ENCODE results near the gene CYTH4.

The CYTH4 gene

DNA sequence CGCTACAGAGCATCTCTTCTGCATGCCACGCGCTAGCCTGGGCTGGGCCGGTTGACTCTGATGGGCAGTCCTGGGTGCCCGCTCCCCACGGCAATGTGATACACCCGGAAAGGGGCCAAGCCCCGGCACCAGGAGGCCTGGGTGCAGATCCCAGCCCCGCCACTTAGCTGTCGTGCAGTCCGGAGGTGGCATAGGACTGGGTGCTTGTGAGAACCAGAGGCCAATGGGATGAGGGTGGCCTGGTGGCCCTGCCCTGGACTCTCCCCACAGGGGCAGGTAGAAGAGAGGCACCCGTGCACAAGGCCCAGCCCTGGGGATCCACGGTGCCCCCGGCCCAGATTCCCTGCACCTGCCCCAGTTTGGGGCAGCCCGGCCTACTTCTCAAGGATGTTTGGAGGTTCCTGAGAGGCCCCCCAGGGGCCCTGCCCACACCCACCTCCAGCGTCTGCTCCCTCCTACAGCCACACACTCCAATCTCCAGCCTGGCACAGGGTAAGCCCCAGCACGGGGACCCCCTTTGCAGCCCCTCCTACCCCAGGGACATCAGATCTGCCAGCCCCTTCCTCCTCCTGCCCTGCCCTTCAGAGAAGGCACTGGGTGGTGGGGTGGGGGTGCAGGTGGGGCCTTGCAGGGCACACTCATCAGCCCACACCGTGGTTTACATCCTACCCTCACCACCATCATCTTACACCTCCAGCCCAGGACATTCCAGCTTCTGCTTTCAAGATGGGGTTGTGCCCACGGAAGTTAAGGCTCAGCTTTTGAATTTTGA is 66.9 kb downstream of the CYTH4 start:
- Histone ChIP-seq H3K4me3 (ENCODE audit: insufficient read length, low read depth) (no peak overlapping the region), H3K4me1 (ENCODE audit: insufficient read depth, insufficient read length) (peaks cover 3% of the 10 kb centered on the region), H3K9me3 (ENCODE audit: insufficient read depth, low read length) (no peaks in the 10 kb centered on the region), H3K27me3 (ENCODE audit: insufficient read depth, insufficient read length) (no peaks in the 10 kb centered on the region), H3K36me3 (ENCODE audit: insufficient read depth, insufficient read length, low read length) (no peaks in the 10 kb centered on the region), H3K9ac (ENCODE audit: insufficient read length, low read depth) (no peak overlapping the region)
- TF ChIP-seq ZNF274 (IDR thresholded peaks at IDR 0.05; ENCODE audit: low read depth, low read length) (no peak), SUZ12 (IDR thresholded peaks at IDR 0.05; ENCODE audit: extremely low read depth, insufficient read depth, insufficient read length) (no peak), YY1 (IDR thresholded peaks at IDR 0.05; ENCODE audit: insufficient read depth, insufficient read length) (no peak)
- no peak for DNase-seq (ENCODE audit: low read depth, low spot score)

DNA sequence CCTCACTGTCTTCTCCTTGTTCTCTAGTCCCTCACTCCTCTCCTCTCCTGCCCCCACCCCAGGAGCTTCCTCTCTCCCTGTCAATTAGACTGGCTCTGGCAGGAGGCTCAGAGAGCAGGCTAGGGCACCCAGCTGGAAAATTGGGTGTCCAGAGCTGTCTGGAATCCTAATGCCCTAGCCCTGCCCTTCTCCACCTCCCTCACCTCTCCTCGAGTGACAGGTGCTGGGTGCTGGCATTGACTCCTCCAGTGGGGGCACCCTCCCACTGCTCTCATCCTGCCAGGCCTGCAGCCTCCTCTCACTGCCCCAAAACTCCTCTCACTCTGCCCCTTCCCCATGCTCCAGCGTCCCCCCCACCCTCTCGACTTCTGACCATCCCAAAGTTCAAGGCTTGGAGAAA is 68.9 kb downstream of the CYTH4 start:
- Histone ChIP-seq H3K4me3 (ENCODE audit: insufficient read length, low read depth) (no peak overlapping the region), H3K4me1 (ENCODE audit: insufficient read depth, insufficient read length) (no peaks in the 10 kb centered on the region), H3K9ac (ENCODE audit: insufficient read length, low read depth) (no peak overlapping the region), H3K9me3 (ENCODE audit: insufficient read depth, low read length) (no peaks in the 10 kb centered on the region), H3K27me3 (ENCODE audit: insufficient read depth, insufficient read length) (no peaks in the 10 kb centered on the region), H3K36me3 (ENCODE audit: insufficient read depth, insufficient read length, low read length) (no peaks in the 10 kb centered on the region)
- DNase-seq (ENCODE audit: low read depth, low spot score): no peak
- TF ChIP-seq SUZ12 (IDR thresholded peaks at IDR 0.05; ENCODE audit: extremely low read depth, insufficient read depth, insufficient read length) (no peak), ZNF274 (IDR thresholded peaks at IDR 0.05; ENCODE audit: low read depth, low read length) (no peak), YY1 (IDR thresholded peaks at IDR 0.05; ENCODE audit: insufficient read depth, insufficient read length) (no peak)

DNA sequence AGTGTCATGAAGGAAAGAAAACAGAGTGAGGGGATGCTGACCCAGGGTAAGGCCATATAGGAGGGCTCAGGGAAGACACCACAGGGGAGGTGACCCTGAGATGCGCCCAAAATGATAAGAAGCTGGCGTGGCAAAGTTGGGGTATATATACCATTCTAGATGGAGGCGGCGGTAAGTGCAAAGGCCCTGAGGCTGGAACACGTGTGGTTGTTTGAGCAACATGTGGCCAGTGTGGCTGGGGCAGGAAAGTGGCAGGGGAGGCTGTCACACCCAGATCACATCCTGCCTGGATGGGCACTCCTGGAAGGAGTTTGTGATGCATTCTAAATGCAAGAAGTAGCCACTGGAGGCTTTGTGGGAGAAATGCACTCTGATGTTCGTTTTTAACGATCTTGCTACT is 70.2 kb downstream of the CYTH4 start:
- TF ChIP-seq YY1 (IDR thresholded peaks at IDR 0.05; ENCODE audit: insufficient read depth, insufficient read length) (no peak), SUZ12 (IDR thresholded peaks at IDR 0.05; ENCODE audit: extremely low read depth, insufficient read depth, insufficient read length) (no peak), ZNF274 (IDR thresholded peaks at IDR 0.05; ENCODE audit: low read depth, low read length) (no peak)
- Histone ChIP-seq H3K27me3 (ENCODE audit: insufficient read depth, insufficient read length) (no peaks in the 10 kb centered on the region), H3K9me3 (ENCODE audit: insufficient read depth, low read length) (no peaks in the 10 kb centered on the region), H3K4me1 (ENCODE audit: insufficient read depth, insufficient read length) (no peaks in the 10 kb centered on the region), H3K4me3 (ENCODE audit: insufficient read length, low read depth) (no peak overlapping the region), H3K9ac (ENCODE audit: insufficient read length, low read depth) (no peak overlapping the region), H3K36me3 (ENCODE audit: insufficient read depth, insufficient read length, low read length) (no peaks in the 10 kb centered on the region)
- no peak for DNase-seq (ENCODE audit: low read depth, low spot score)

DNA sequence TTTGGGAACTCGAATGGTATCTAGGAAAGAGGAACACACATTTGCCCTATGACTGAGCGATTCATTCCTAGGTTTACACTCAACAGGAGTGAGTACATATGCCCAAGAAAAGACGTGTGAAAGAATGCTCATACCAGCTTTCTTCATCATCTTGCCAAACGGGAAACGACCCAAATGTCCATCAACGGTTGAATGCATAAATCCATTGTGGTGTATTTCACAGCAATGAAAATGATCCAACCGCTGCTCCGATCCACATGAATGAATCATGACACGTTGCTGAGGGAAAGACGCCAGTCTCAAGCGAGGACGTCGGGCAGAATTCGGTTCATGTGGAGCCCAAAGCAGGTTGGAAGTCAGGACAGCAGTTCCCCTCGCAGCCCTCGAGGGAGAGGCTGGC is 71.5 kb downstream of the CYTH4 start:
- DNase-seq (ENCODE audit: low read depth, low spot score): no peak
- TF ChIP-seq ZNF274 (IDR thresholded peaks at IDR 0.05; ENCODE audit: low read depth, low read length): no peak
- no peak for TF ChIP-seq SUZ12 (IDR thresholded peaks at IDR 0.05; ENCODE audit: extremely low read depth, insufficient read depth, insufficient read length)
- no peak for TF ChIP-seq YY1 (IDR thresholded peaks at IDR 0.05; ENCODE audit: insufficient read depth, insufficient read length)
- Histone ChIP-seq H3K27me3 (ENCODE audit: insufficient read depth, insufficient read length) (no peaks in the 10 kb centered on the region), H3K36me3 (ENCODE audit: insufficient read depth, insufficient read length, low read length) (no peaks in the 10 kb centered on the region), H3K9ac (ENCODE audit: insufficient read length, low read depth) (no peak overlapping the region), H3K4me1 (ENCODE audit: insufficient read depth, insufficient read length) (no peaks in the 10 kb centered on the region), H3K9me3 (ENCODE audit: insufficient read depth, low read length) (no peaks in the 10 kb centered on the region), H3K4me3 (ENCODE audit: insufficient read length, low read depth) (no peak overlapping the region)

DNA sequence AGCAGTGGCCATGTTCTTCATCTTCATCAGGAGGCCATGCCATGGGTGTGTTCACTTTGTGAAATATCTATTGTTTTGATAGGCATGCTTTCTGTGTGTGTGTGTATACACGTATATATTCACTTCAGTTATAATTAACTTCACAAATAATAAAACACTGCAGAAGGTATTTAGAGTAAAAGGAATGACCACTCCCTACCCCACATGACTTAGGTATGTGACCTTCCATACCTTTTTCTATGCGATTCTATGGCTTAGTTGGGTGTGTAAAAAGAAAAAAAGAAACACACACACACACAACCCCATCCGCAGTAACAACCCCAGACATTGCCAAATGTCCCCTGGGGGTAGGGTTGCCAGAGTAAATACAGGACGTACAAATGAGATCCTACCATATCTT is 72.0 kb downstream of the CYTH4 start:
- peaks cover 1% of the 10 kb centered on the region for H3K4me1 ChIP-seq (ENCODE audit: insufficient read depth, insufficient read length)
- H3K36me3 ChIP-seq (ENCODE audit: insufficient read depth, insufficient read length, low read length): no peaks in the 10 kb centered on the region
- H3K9me3 ChIP-seq (ENCODE audit: insufficient read depth, low read length): no peaks in the 10 kb centered on the region
- TF ChIP-seq YY1 (IDR thresholded peaks at IDR 0.05; ENCODE audit: insufficient read depth, insufficient read length) (no peak), ZNF274 (IDR thresholded peaks at IDR 0.05; ENCODE audit: low read depth, low read length) (no peak), SUZ12 (IDR thresholded peaks at IDR 0.05; ENCODE audit: extremely low read depth, insufficient read depth, insufficient read length) (no peak)
- no peak overlapping the region for H3K9ac ChIP-seq (ENCODE audit: insufficient read length, low read depth)
- no peak overlapping the region for H3K4me3 ChIP-seq (ENCODE audit: insufficient read length, low read depth)
- H3K27me3 ChIP-seq (ENCODE audit: insufficient read depth, insufficient read length): no peaks in the 10 kb centered on the region
- no peak for DNase-seq (ENCODE audit: low read depth, low spot score)

DNA sequence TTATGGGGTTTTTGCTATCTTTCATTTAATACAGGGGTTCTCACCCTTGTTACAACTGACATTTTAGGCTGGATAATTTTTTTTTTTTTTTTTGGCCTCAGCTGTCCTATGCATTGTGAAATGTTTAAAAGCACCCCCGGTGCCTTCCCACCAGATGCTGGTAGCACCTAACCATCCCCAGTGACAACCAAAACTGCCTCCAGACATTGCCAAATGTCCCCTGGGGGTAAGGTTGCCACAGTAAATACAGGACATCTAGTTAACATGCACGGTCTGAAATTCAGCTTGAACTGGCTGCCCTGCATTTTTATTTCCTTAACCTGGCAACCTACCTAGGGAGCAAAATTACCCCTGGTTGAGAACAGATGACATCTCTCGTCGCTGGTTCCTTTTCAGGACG is 72.4 kb downstream of the CYTH4 start:
- TF ChIP-seq ZNF274 (IDR thresholded peaks at IDR 0.05; ENCODE audit: low read depth, low read length) (no peak), YY1 (IDR thresholded peaks at IDR 0.05; ENCODE audit: insufficient read depth, insufficient read length) (no peak), SUZ12 (IDR thresholded peaks at IDR 0.05; ENCODE audit: extremely low read depth, insufficient read depth, insufficient read length) (no peak)
- Histone ChIP-seq H3K9me3 (ENCODE audit: insufficient read depth, low read length) (no peaks in the 10 kb centered on the region), H3K4me1 (ENCODE audit: insufficient read depth, insufficient read length) (peaks cover 4% of the 10 kb centered on the region), H3K36me3 (ENCODE audit: insufficient read depth, insufficient read length, low read length) (no peaks in the 10 kb centered on the region), H3K4me3 (ENCODE audit: insufficient read length, low read depth) (no peak overlapping the region), H3K9ac (ENCODE audit: insufficient read length, low read depth) (no peak overlapping the region), H3K27me3 (ENCODE audit: insufficient read depth, insufficient read length) (no peaks in the 10 kb centered on the region)
- no peak for DNase-seq (ENCODE audit: low read depth, low spot score)

DNA sequence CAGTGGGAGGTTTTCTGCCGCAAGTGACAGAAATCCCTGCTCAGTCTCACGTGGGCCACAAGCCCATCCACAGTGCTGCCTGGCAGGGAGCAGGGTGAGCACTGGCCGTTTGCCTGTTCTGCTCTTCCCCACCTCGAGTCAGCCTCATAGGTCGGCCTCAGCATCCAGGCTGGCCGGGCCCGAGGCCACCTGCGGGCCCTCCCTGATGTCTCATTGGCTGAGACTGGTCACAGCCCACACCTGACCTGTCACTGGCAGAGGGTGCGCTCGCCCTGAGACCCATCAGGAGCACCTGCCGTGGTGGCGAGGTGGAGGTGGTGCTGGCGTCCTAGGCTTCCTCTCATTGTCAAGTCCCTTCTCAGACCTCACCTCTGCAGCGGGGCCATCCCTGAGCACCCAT is 72.9 kb downstream of the CYTH4 start:
- no peaks in the 10 kb centered on the region for H3K36me3 ChIP-seq (ENCODE audit: insufficient read depth, insufficient read length, low read length)
- no peak for DNase-seq (ENCODE audit: low read depth, low spot score)
- H3K27me3 ChIP-seq (ENCODE audit: insufficient read depth, insufficient read length): no peaks in the 10 kb centered on the region
- H3K9me3 ChIP-seq (ENCODE audit: insufficient read depth, low read length): no peaks in the 10 kb centered on the region
- no peak overlapping the region for H3K9ac ChIP-seq (ENCODE audit: insufficient read length, low read depth)
- no peak overlapping the region for H3K4me3 ChIP-seq (ENCODE audit: insufficient read length, low read depth)
- H3K4me1 ChIP-seq (ENCODE audit: insufficient read depth, insufficient read length): peaks cover 4% of the 10 kb centered on the region
- TF ChIP-seq SUZ12 (IDR thresholded peaks at IDR 0.05; ENCODE audit: extremely low read depth, insufficient read depth, insufficient read length): no peak
- TF ChIP-seq YY1 (IDR thresholded peaks at IDR 0.05; ENCODE audit: insufficient read depth, insufficient read length): no peak
- no peak for TF ChIP-seq ZNF274 (IDR thresholded peaks at IDR 0.05; ENCODE audit: low read depth, low read length)
